ENCODE results near the gene LPAR6.

LPAR6 gene

GRCh38 chr13:48397744-48398143, 15.2 kb downstream of the LPAR6 start:
- Histone ChIP-seq H3K27me3 (ENCODE audit: control insufficient read depth in 1 of 2, insufficient read depth in 2 of 2, low read length in 2 of 2) (no peaks in the 10 kb centered on the region), H3K36me3 (ENCODE audit: insufficient read depth, low read length) (no peaks in the 10 kb centered on the region), H3K4me3 (ENCODE audit: low read depth in 1 of 2, low read length in 2 of 2) (no peak overlapping the region), H3K9ac (ENCODE audit: low read length) (no peak overlapping the region), H3K9me3 (ENCODE audit: low read length) (no peaks in the 10 kb centered on the region), H3K27ac (ENCODE audit: low read depth, low read length) (no peak overlapping the region), H3K4me1 (ENCODE audit: insufficient read depth, low read length) (peaks cover 14% of the 10 kb centered on the region)

GRCh38 chr13:48393698-48394085, 19.2 kb downstream of the LPAR6 start:
- no peaks in the 10 kb centered on the region for H3K9me3 ChIP-seq (ENCODE audit: low read length)
- no peak overlapping the region for H3K4me3 ChIP-seq (ENCODE audit: low read depth in 1 of 2, low read length in 2 of 2)
- H3K27me3 ChIP-seq (ENCODE audit: control insufficient read depth in 1 of 2, insufficient read depth in 2 of 2, low read length in 2 of 2) = no peaks in the 10 kb centered on the region
- no peak overlapping the region for H3K9ac ChIP-seq (ENCODE audit: low read length)
- H3K36me3 ChIP-seq (ENCODE audit: insufficient read depth, low read length) = no peaks in the 10 kb centered on the region
- no peak overlapping the region for H3K27ac ChIP-seq (ENCODE audit: low read depth, low read length)
- H3K4me1 ChIP-seq (ENCODE audit: insufficient read depth, low read length) = no peaks in the 10 kb centered on the region

GRCh38 chr13:48393030-48393697, 19.7 kb downstream of the LPAR6 start:
- Histone ChIP-seq H3K36me3 (ENCODE audit: insufficient read depth, low read length) (no peaks in the 10 kb centered on the region), H3K9me3 (ENCODE audit: low read length) (no peaks in the 10 kb centered on the region), H3K27ac (ENCODE audit: low read depth, low read length) (no peak overlapping the region), H3K4me1 (ENCODE audit: insufficient read depth, low read length) (no peaks in the 10 kb centered on the region), H3K27me3 (ENCODE audit: control insufficient read depth in 1 of 2, insufficient read depth in 2 of 2, low read length in 2 of 2) (no peaks in the 10 kb centered on the region), H3K4me3 (ENCODE audit: low read depth in 1 of 2, low read length in 2 of 2) (no peak overlapping the region), H3K9ac (ENCODE audit: low read length) (no peak overlapping the region)

GRCh38 chr13:48391257-48391656, 21.7 kb downstream of the LPAR6 start:
- no peaks in the 10 kb centered on the region for H3K36me3 ChIP-seq (ENCODE audit: insufficient read depth, low read length)
- H3K27me3 ChIP-seq (ENCODE audit: control insufficient read depth in 1 of 2, insufficient read depth in 2 of 2, low read length in 2 of 2) = no peaks in the 10 kb centered on the region
- no peak overlapping the region for H3K4me3 ChIP-seq (ENCODE audit: low read depth in 1 of 2, low read length in 2 of 2)
- H3K9ac ChIP-seq (ENCODE audit: low read length) = no peak overlapping the region
- no peaks in the 10 kb centered on the region for H3K4me1 ChIP-seq (ENCODE audit: insufficient read depth, low read length)
- H3K9me3 ChIP-seq (ENCODE audit: low read length) = no peaks in the 10 kb centered on the region
- no peak overlapping the region for H3K27ac ChIP-seq (ENCODE audit: low read depth, low read length)

GRCh38 chr13:48386816-48387215, 26.1 kb downstream of the LPAR6 start:
- Histone ChIP-seq H3K36me3 (ENCODE audit: insufficient read depth, low read length) (peaks cover 4% of the 10 kb centered on the region), H3K4me1 (ENCODE audit: insufficient read depth, low read length) (no peaks in the 10 kb centered on the region), H3K9me3 (ENCODE audit: low read length) (no peaks in the 10 kb centered on the region), H3K27me3 (ENCODE audit: control insufficient read depth in 1 of 2, insufficient read depth in 2 of 2, low read length in 2 of 2) (no peaks in the 10 kb centered on the region), H3K27ac (ENCODE audit: low read depth, low read length) (no peak overlapping the region), H3K9ac (ENCODE audit: low read length) (no peak overlapping the region), H3K4me3 (ENCODE audit: low read depth in 1 of 2, low read length in 2 of 2) (no peak overlapping the region)

- no peaks in the 10 kb centered on the region for H3K9me3 ChIP-seq (ENCODE audit: low read length)
These were observed 29.5 kb downstream of the LPAR6 start for GRCh38 chr13:48383384-48383783.

GRCh38 chr13:48380581-48380980, 32.3 kb downstream of the LPAR6 start:
- no peak overlapping the region for H3K27ac ChIP-seq (ENCODE audit: low read depth, low read length)
- H3K27me3 ChIP-seq (ENCODE audit: control insufficient read depth in 1 of 2, insufficient read depth in 2 of 2, low read length in 2 of 2) = no peaks in the 10 kb centered on the region
- H3K4me3 ChIP-seq (ENCODE audit: low read depth in 1 of 2, low read length in 2 of 2) = no peak overlapping the region
- H3K9me3 ChIP-seq (ENCODE audit: low read length) = no peaks in the 10 kb centered on the region
- H3K4me1 ChIP-seq (ENCODE audit: insufficient read depth, low read length) = no peaks in the 10 kb centered on the region
- H3K9ac ChIP-seq (ENCODE audit: low read length) = no peak overlapping the region
- peaks cover 4% of the 10 kb centered on the region for H3K36me3 ChIP-seq (ENCODE audit: insufficient read depth, low read length)

More at GRCh38 chr13:48383384-48383783, 29.5 kb downstream of the LPAR6 start:
- no peak overlapping the region for H3K4me3 ChIP-seq (ENCODE audit: low read depth in 1 of 2, low read length in 2 of 2)
- no peaks in the 10 kb centered on the region for H3K4me1 ChIP-seq (ENCODE audit: insufficient read depth, low read length)
- no peak overlapping the region for H3K9ac ChIP-seq (ENCODE audit: low read length)
- no peaks in the 10 kb centered on the region for H3K27me3 ChIP-seq (ENCODE audit: control insufficient read depth in 1 of 2, insufficient read depth in 2 of 2, low read length in 2 of 2)
- H3K27ac ChIP-seq (ENCODE audit: low read depth, low read length) = no peak overlapping the region
- H3K36me3 ChIP-seq (ENCODE audit: insufficient read depth, low read length) = peaks cover 4% of the 10 kb centered on the region

GRCh38 chr13:48377857-48378256, 35.1 kb downstream of the LPAR6 start:
- H3K27ac ChIP-seq (ENCODE audit: low read depth, low read length) = no peak overlapping the region
- H3K4me3 ChIP-seq (ENCODE audit: low read depth in 1 of 2, low read length in 2 of 2) = no peak overlapping the region
- no peaks in the 10 kb centered on the region for H3K4me1 ChIP-seq (ENCODE audit: insufficient read depth, low read length)
- no peaks in the 10 kb centered on the region for H3K9me3 ChIP-seq (ENCODE audit: low read length)
- no peaks in the 10 kb centered on the region for H3K36me3 ChIP-seq (ENCODE audit: insufficient read depth, low read length)
- no peaks in the 10 kb centered on the region for H3K27me3 ChIP-seq (ENCODE audit: control insufficient read depth in 1 of 2, insufficient read depth in 2 of 2, low read length in 2 of 2)
- no peak overlapping the region for H3K9ac ChIP-seq (ENCODE audit: low read length)

- Histone ChIP-seq H3K36me3 (ENCODE audit: insufficient read depth, low read length) (peaks cover 4% of the 10 kb centered on the region), H3K27ac (ENCODE audit: low read depth, low read length) (no peak overlapping the region), H3K4me1 (ENCODE audit: insufficient read depth, low read length) (no peaks in the 10 kb centered on the region), H3K27me3 (ENCODE audit: control insufficient read depth in 1 of 2, insufficient read depth in 2 of 2, low read length in 2 of 2) (no peaks in the 10 kb centered on the region), H3K9ac (ENCODE audit: low read length) (no peak overlapping the region), H3K9me3 (ENCODE audit: low read length) (no peaks in the 10 kb centered on the region), H3K4me3 (ENCODE audit: low read depth in 1 of 2, low read length in 2 of 2) (no peak overlapping the region)
These were observed 42.1 kb downstream of the LPAR6 start for GRCh38 chr13:48370815-48371214.

GRCh38 chr13:48369988-48370387, 42.9 kb downstream of the LPAR6 start:
- Histone ChIP-seq H3K4me3 (ENCODE audit: low read depth in 1 of 2, low read length in 2 of 2) (no peak overlapping the region), H3K27ac (ENCODE audit: low read depth, low read length) (no peak overlapping the region), H3K4me1 (ENCODE audit: insufficient read depth, low read length) (no peaks in the 10 kb centered on the region), H3K36me3 (ENCODE audit: insufficient read depth, low read length) (peaks cover 8% of the 10 kb centered on the region), H3K9ac (ENCODE audit: low read length) (no peak overlapping the region), H3K27me3 (ENCODE audit: control insufficient read depth in 1 of 2, insufficient read depth in 2 of 2, low read length in 2 of 2) (no peaks in the 10 kb centered on the region), H3K9me3 (ENCODE audit: low read length) (no peaks in the 10 kb centered on the region)
